Measurements from ENCODE around the gene RAD51AP1. TPM values are rescaled to one million over a fixed set of nuclear protein-coding genes. Genes with fewer than 3 reads are reported as not detected.
A peak's percentile ranks its signal among the peaks of the same experiment; 100 is the strongest.

The RAD51AP1 gene
- total RNA-seq, 4 donors from 2014 or later = 0.65 to 1.7 (median 1.7) TPM; not detected in 1

GRCh38 chr12:4563336-4563735 lies 24.6 kb downstream of the RAD51AP1 start:
- ATAC-seq (no peak), DNase-seq (no peak)
- intact Hi-C loops (cut with DNase I; ENCODE audit: low total_unique reads) = no loop called here
- Histone ChIP-seq H3K4me1 (no peaks in the 10 kb centered on the region), H3K36me3 (no peaks in the 10 kb centered on the region), H3K27ac (no peak overlapping the region), H3K4me3 (no peak overlapping the region), H3K9me3 (no peaks in the 10 kb centered on the region), H3K27me3 (peaks cover 10 to 17% (median 16%) of the 10 kb centered on the region in 3 donors)
- in situ Hi-C loops (cut with MboI; ENCODE audit: low sequenced_read_pairs in 4 of 4) = no loop called here
- TF ChIP-seq CTCF (IDR thresholded peaks at IDR 0.05 in 4 of 5, conservative IDR thresholded peaks at IDR 0.05 in 1 of 5) = no peak
- TF ChIP-seq POLR2A (IDR thresholded peaks at IDR 0.05) = no peak

DNA sequence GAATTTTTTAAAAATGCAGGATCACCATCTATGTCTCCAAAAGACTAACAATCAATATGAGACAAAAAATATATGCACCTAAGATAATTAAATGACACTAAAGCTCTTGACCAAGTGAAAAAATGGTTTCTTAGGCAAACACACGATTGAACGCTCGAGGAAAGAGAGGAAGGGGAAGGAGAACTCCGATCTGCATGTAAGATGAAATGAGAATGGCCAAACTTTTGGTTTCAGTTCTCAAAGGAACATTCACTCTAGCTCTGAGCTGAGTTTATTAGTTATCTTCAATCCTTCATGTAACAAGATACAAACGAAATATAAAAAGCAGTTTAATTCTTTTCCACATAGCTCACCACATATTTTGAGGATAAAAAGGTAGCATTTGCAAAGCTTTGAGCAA lies 26.1 kb downstream of the RAD51AP1 start:
- ATAC-seq (no peak), DNase-seq (no peak)
- no peak for TF ChIP-seq CTCF (IDR thresholded peaks at IDR 0.05 in 4 of 5, conservative IDR thresholded peaks at IDR 0.05 in 1 of 5)
- no peak for TF ChIP-seq POLR2A (IDR thresholded peaks at IDR 0.05)
- H3K36me3 ChIP-seq = no peaks in the 10 kb centered on the region
- no peaks in the 10 kb centered on the region for H3K9me3 ChIP-seq
- no peak overlapping the region for H3K27ac ChIP-seq
- no peak overlapping the region for H3K4me3 ChIP-seq
- H3K27me3 ChIP-seq = peaks cover 10 to 17% (median 16%) of the 10 kb centered on the region in 3 donors
- intact Hi-C loops (cut with DNase I; ENCODE audit: low total_unique reads) = no loop called here
- no peaks in the 10 kb centered on the region for H3K4me1 ChIP-seq
- in situ Hi-C loops (cut with MboI; ENCODE audit: low sequenced_read_pairs in 4 of 4) = no loop called here

- TF ChIP-seq CTCF (IDR thresholded peaks at IDR 0.05 in 4 of 5, conservative IDR thresholded peaks at IDR 0.05 in 1 of 5) (no peak), POLR2A (IDR thresholded peaks at IDR 0.05) (no peak)
- no peak overlapping the region for H3K4me3 ChIP-seq
- no peaks in the 10 kb centered on the region for H3K36me3 ChIP-seq
- in situ Hi-C loops (cut with MboI; ENCODE audit: low sequenced_read_pairs in 4 of 4) (no loop called here), intact Hi-C loops (cut with DNase I; ENCODE audit: low total_unique reads) (no loop called here)
- H3K27ac ChIP-seq = no peak overlapping the region
- ATAC-seq = no peak
- no peaks in the 10 kb centered on the region for H3K9me3 ChIP-seq
- DNase-seq = no peak
- peaks cover 10 to 17% (median 16%) of the 10 kb centered on the region in 3 donors for H3K27me3 ChIP-seq
- no peaks in the 10 kb centered on the region for H3K4me1 ChIP-seq
These were observed 27.8 kb downstream of the RAD51AP1 start for GRCh38 chr12:4566474-4566873.

DNA sequence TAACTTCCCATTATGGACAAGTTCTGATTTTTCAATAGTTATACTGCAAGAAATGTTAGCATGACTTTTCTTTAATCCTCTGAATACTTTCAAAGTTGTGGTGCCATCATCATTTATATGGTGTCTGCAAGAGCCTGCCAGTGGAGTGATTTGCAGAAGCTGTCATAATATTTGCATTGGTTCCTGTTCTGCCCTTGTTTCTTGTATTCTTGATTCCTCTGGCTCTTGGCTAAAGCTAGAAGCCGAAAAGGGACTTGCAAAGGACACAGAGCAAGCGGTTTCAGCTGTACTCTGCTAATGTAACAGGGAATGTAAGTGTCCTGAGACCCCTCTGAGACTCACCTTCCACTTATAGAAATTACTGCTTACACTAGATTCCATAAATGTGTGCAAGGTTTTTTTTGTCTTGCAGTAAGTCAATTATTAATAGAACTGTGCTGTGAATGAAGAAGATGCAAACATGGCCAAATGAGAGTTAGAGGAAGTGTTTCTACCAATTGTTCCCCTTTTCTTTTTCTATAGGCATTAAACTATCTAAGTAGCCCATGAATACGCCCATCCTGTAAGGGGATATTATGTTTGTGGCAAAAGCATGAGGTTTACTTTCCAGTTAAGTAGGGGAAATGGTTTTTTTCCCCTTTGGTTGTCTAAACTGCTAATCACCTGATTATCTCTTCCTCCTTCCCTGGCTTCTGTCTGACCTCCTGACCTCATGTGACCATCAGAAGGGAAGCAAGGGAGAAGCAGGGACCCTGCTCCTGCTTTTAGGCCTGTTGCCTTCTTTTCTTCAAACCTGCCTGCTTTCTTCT lies 28.6 kb downstream of the RAD51AP1 start:
- Histone ChIP-seq H3K36me3 (no peaks in the 10 kb centered on the region), H3K27ac (peak overlapping the region in 1 of 4 donors; percentile 3), H3K4me3 (no peak overlapping the region), H3K4me1 (no peaks in the 10 kb centered on the region), H3K9me3 (no peaks in the 10 kb centered on the region), H3K27me3 (peaks cover 10 to 16% (median 12%) of the 10 kb centered on the region in 3 donors)
- in situ Hi-C loops (cut with MboI; ENCODE audit: low sequenced_read_pairs in 4 of 4) (no loop called here), intact Hi-C loops (cut with DNase I; ENCODE audit: low total_unique reads) (no loop called here)
- no peak for TF ChIP-seq POLR2A (IDR thresholded peaks at IDR 0.05)
- no peak for TF ChIP-seq CTCF (IDR thresholded peaks at IDR 0.05 in 4 of 5, conservative IDR thresholded peaks at IDR 0.05 in 1 of 5)
- DNase-seq (no peak), ATAC-seq (no peak)

All from gastrocnemius medialis (tissue), 4 donors.